Spinal cord (tissue), 10 donors: ENCODE results near the gene HIGD1A. TPM values are rescaled to one million over a fixed set of nuclear protein-coding genes. Genes with fewer than 3 reads are reported as not detected.
A peak's percentile ranks its signal among the peaks of the same experiment; 100 is the strongest.

Source experiments
- DNase-seq, 6 donors: peaks; one replicate each; pipeline versions ENCODE4 v3.0.0 to v3.0.0-alpha.2; 2013 to 2015; ENCODE audit warnings: low spot score in 6 of 6, low read depth in 4 of 6
- H3K27ac ChIP-seq: one replicate; pipeline ENCODE4 v1.5.1; 2013; ENCODE audit warnings: low read depth, low read length, control low read depth
- H3K27me3 ChIP-seq: one replicate; pipeline ENCODE4 v1.6.1; 2013; ENCODE audit warnings: low read length; ENCODE audit not compliant: control insufficient read depth, insufficient read depth
- H3K36me3 ChIP-seq: one replicate; pipeline ENCODE4 v1.6.1; 2013; ENCODE audit warnings: low read length; ENCODE audit not compliant: control insufficient read depth, insufficient read depth
- H3K4me1 ChIP-seq: one replicate; pipeline ENCODE4 v1.6.1; 2013; ENCODE audit warnings: low read length; ENCODE audit not compliant: control insufficient read depth, insufficient read depth
- H3K4me3 ChIP-seq: one replicate; pipeline ENCODE4 v1.5.1; 2013; ENCODE audit warnings: low read depth, low read length, control low read depth
- H3K9me3 ChIP-seq: one replicate; pipeline ENCODE4 v1.6.1; 2013; ENCODE audit warnings: low read length; ENCODE audit not compliant: control insufficient read depth, insufficient read depth
- WGBS: methylation state at CpG from one replicate; pipeline ENCODE4 v1.1.5; 2013; ENCODE audit warnings: missing lambda C conversion rate; ENCODE audit not compliant: insufficient coverage; 5-methylcytosine and 5-hydroxymethylcytosine counted together
- polyA plus RNA-seq, 2 donors: library from polyadenylated mRNA; unstranded; fragments of 120-200 nt; gene quantifications; one replicate each; pipeline ENCODE4 v1.2.1, GENCODE V29; 2013; ENCODE audit not compliant: insufficient read length in 2 of 2
- total RNA-seq, 2 donors: library from RNA; depleted of rRNA in 1 of 2; stranded (reverse); fragments of 120-200 nt in 1 of 2; fragments of >200 nt in 1 of 2; gene quantifications; one replicate each; pipeline versions ENCODE4 v1.2.3 to v1.2.4, GENCODE V29; 2013 to 2014
- donor health status: healthy.

The HIGD1A gene
- total and polyA plus RNA-seq, 4 donors: 136 to 200 (median 179) TPM

- DNase-seq: peak in 1 of 6 donors; percentile 44
- Histone ChIP-seq H3K4me1 (peaks cover 13% of the 10 kb centered on the region), H3K9me3 (no peaks in the 10 kb centered on the region), H3K4me3 (peak overlapping the region; percentile 93), H3K27me3 (no peaks in the 10 kb centered on the region), H3K36me3 (no peaks in the 10 kb centered on the region), H3K27ac (peak overlapping the region; percentile 97)
- WGBS: 0% methylated on average over 6 of the region's 13 CpGs
Measured at GRCh38 chr3:42804831-42805132, 492 bp upstream of the HIGD1A start.

- Histone ChIP-seq H3K9me3 (no peaks in the 10 kb centered on the region), H3K4me1 (peaks cover 13% of the 10 kb centered on the region), H3K27me3 (no peaks in the 10 kb centered on the region), H3K36me3 (peaks cover 2% of the 10 kb centered on the region), H3K27ac (peak overlapping the region; percentile 97), H3K4me3 (peak overlapping the region; percentile 93)
- peak; percentile 21 to 74 (median 53) for DNase-seq
- under 1% methylated on average over 33 of the region's 33 CpGs for WGBS
Measured at GRCh38 chr3:42803414-42804105, 730 bp downstream of the HIGD1A start.

GRCh38 chr3:42802876-42803413 lies 1.3 kb downstream of the HIGD1A start:
- Histone ChIP-seq H3K9me3 (no peaks in the 10 kb centered on the region), H3K27ac (peak overlapping the region; percentile 97), H3K4me1 (peaks cover 13% of the 10 kb centered on the region), H3K36me3 (peaks cover 2% of the 10 kb centered on the region), H3K27me3 (no peaks in the 10 kb centered on the region), H3K4me3 (peak overlapping the region; percentile 93)
- DNase-seq: no peak
- WGBS: 9% methylated on average over 7 of the region's 11 CpGs

GRCh38 chr3:42801784-42802183 lies 2.5 kb downstream of the HIGD1A start:
- H3K4me3 ChIP-seq: no peak overlapping the region
- H3K27ac ChIP-seq: no peak overlapping the region
- H3K4me1 ChIP-seq: peaks cover 13% of the 10 kb centered on the region
- WGBS: 100% methylated on average over 1 of the region's 4 CpGs
- H3K27me3 ChIP-seq: no peaks in the 10 kb centered on the region
- peaks cover 2% of the 10 kb centered on the region for H3K36me3 ChIP-seq
- no peaks in the 10 kb centered on the region for H3K9me3 ChIP-seq
- no peak for DNase-seq

- no peak overlapping the region for H3K27ac ChIP-seq
- H3K27me3 ChIP-seq: no peaks in the 10 kb centered on the region
- H3K4me3 ChIP-seq: no peak overlapping the region
- WGBS: 78% methylated on average over 3 of the region's 3 CpGs
- H3K9me3 ChIP-seq: no peaks in the 10 kb centered on the region
- peaks cover 2% of the 10 kb centered on the region for H3K36me3 ChIP-seq
- H3K4me1 ChIP-seq: peaks cover 13% of the 10 kb centered on the region
- DNase-seq: no peak
Measured at GRCh38 chr3:42801048-42801620, 3.2 kb downstream of the HIGD1A start.

GRCh38 chr3:42800251-42800650 lies 4.0 kb downstream of the HIGD1A start:
- DNase-seq: no peak
- H3K4me1 ChIP-seq: peaks cover 8% of the 10 kb centered on the region
- no peak overlapping the region for H3K27ac ChIP-seq
- H3K9me3 ChIP-seq: no peaks in the 10 kb centered on the region
- H3K27me3 ChIP-seq: no peaks in the 10 kb centered on the region
- H3K36me3 ChIP-seq: peaks cover 2% of the 10 kb centered on the region
- WGBS: no CpG with 5 or more reads among the region's 2 CpGs
- H3K4me3 ChIP-seq: no peak overlapping the region

GRCh38 chr3:42799376-42799775 lies 4.9 kb downstream of the HIGD1A start:
- H3K27me3 ChIP-seq: no peaks in the 10 kb centered on the region
- no peak for DNase-seq
- peaks cover 6% of the 10 kb centered on the region for H3K4me1 ChIP-seq
- H3K36me3 ChIP-seq: peaks cover 2% of the 10 kb centered on the region
- no peaks in the 10 kb centered on the region for H3K9me3 ChIP-seq
- no peak overlapping the region for H3K27ac ChIP-seq
- WGBS: 74% methylated on average over 7 of the region's 7 CpGs
- H3K4me3 ChIP-seq: no peak overlapping the region

GRCh38 chr3:42796332-42796885 lies 7.9 kb downstream of the HIGD1A start:
- H3K27ac ChIP-seq: no peak overlapping the region
- H3K4me1 ChIP-seq: no peaks in the 10 kb centered on the region
- H3K9me3 ChIP-seq: no peaks in the 10 kb centered on the region
- no peak overlapping the region for H3K4me3 ChIP-seq
- H3K27me3 ChIP-seq: no peaks in the 10 kb centered on the region
- DNase-seq: no peak
- WGBS: 100% methylated on average over 2 of the region's 5 CpGs
- peaks cover 9% of the 10 kb centered on the region for H3K36me3 ChIP-seq

GRCh38 chr3:42795621-42796181 lies 8.6 kb downstream of the HIGD1A start:
- Histone ChIP-seq H3K27ac (no peak overlapping the region), H3K4me3 (no peak overlapping the region), H3K36me3 (peaks cover 9% of the 10 kb centered on the region)

More at GRCh38 chr3:42795621-42796181, 8.6 kb downstream of the HIGD1A start:
- no peak for DNase-seq
- Histone ChIP-seq H3K27me3 (no peaks in the 10 kb centered on the region), H3K4me1 (no peaks in the 10 kb centered on the region), H3K9me3 (no peaks in the 10 kb centered on the region)
- WGBS: no CpG with 5 or more reads among the region's 2 CpGs
